HepG2 (cell line): ENCODE data around the gene SHISAL1.

Experiments used
- CBX2 ChIP-seq, 2 experiments: fragments of 200-600 bp in 1 of 2; sonication (generic); formaldehyde crosslinking in 1 of 2; IDR thresholded peaks; 2 replicates each; pipeline versions ENCODE4 v1.7.0 to v1.8.1; 2018 to 2022; ENCODE audit warnings: low read depth in 2 of 2, low read length in 1 of 2, mild to moderate bottlenecking in 1 of 2, missing genetic modification reagents in 1 of 2
- EZH2 ChIP-seq: conservative IDR thresholded peaks from 2 replicates; pipeline ENCODE4 v1.6.1; 2012; ENCODE audit warnings: mild to moderate bottlenecking, low read depth, low read length, moderate library complexity
- HNRNPLL ChIP-seq: fragments of 200-400 bp; formaldehyde crosslinking; IDR thresholded peaks from 2 replicates; pipeline ENCODE4 v1.6.1; 2017; ENCODE audit warnings: mild to moderate bottlenecking, low read depth, low read length; ENCODE audit not compliant: poor library complexity, severe bottlenecking
- STAT6 ChIP-seq: sonication (generic); formaldehyde crosslinking; IDR thresholded peaks from 2 replicates; pipeline ENCODE4 v1.4.0; 2020; ENCODE audit warnings: missing genetic modification reagents, mild to moderate bottlenecking, borderline replicate concordance
- WIZ ChIP-seq: sonication (generic); formaldehyde crosslinking; IDR thresholded peaks from 2 replicates; pipeline ENCODE4 v1.5.1; 2020; ENCODE audit warnings: mild to moderate bottlenecking, missing genetic modification reagents
- ZNF644 ChIP-seq: IDR thresholded peaks from 2 replicates; pipeline ENCODE4 v1.6.1; 2016; ENCODE audit warnings: low read depth
- ZSCAN22 ChIP-seq: sonication (generic); formaldehyde crosslinking; IDR thresholded peaks from 2 replicates; pipeline ENCODE4 v1.4.0; 2020; ENCODE audit warnings: mild to moderate bottlenecking, missing genetic modification reagents

- TF ChIP-seq HNRNPLL (no peak), ZSCAN22 (CRISPR knock-in tag) (no peak), STAT6 (CRISPR knock-in tag) (no peak), ZNF644 (CRISPR knock-in tag) (no peak), CBX2 (IDR thresholded peaks at IDR 0.05; ENCODE audit: low read depth, low read length) (no peak), CBX2 (CRISPR knock-in tag; IDR thresholded peaks at IDR 0.05; ENCODE audit: low read depth) (no peak), WIZ (CRISPR knock-in tag) (no peak), EZH2 (no peak)
Measured at GRCh38 chr22:44333847-44334635, 21.3 kb upstream of the SHISAL1 start.
